ENCODE data around the gene PIGP. TPM values are rescaled to one million over a fixed set of nuclear protein-coding genes. Genes with fewer than 3 reads are reported as not detected.

The PIGP gene
- total and polyA plus RNA-seq, 5 donors: 34.5 to 50.8 (median 41.2) TPM

DNA sequence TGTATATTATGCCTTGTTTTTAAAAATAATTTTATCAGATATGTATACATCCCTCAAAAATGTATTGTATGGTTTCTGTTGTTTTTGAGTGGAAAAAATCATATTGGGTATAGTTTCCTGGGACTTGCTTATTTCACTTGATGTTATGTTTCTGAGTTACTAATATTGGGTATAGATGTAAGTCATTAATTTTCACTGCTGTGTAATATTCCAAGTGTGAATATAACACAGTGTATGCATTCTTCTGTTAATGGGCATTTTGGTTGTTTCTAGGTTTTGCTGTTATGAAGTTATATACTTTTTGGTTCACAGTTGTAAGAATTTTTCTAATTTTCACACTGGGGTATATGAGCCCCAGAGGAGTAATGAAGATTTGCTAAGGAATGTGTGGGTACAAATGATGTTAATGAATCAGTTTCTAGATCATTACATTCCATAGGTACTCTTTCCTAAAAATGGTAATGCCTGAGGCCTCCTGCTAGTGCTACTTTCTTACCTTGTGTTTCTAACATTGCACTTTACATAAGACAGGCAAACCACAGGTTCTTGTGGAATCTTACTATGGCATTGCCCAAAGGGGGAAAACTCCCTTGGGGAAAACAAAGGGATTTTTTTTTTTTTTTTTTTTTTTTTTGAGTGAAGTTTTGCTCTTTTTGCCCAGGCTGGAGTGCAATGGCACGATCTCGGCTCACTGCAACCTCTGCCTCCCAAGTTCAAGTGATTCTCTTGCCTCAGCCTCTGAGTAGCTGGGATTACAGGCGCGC lies 3.4 kb upstream of the PIGP start:
- ATAC-seq: no peak

GRCh38 chr21:37075214-37075770 lies 2.4 kb upstream of the PIGP start:
- no peaks in the 10 kb centered on the region for H3K9me3 ChIP-seq (ENCODE audit: control insufficient read depth, low read length)
- DNase-seq (no peak), ATAC-seq (no peak)
- 91% methylated on average over 4 of the region's 4 CpGs for WGBS
- no peaks in the 10 kb centered on the region for H3K27me3 ChIP-seq (ENCODE audit: control insufficient read depth, insufficient read depth)
- peaks cover 3% of the 10 kb centered on the region for H3K4me1 ChIP-seq (ENCODE audit: control insufficient read depth, insufficient read depth, low read length)
- no peak overlapping the region for H3K4me3 ChIP-seq (ENCODE audit: low read length)
- intact Hi-C loops (cut with DNase I): no loop called here
- no peak overlapping the region for H3K27ac ChIP-seq (ENCODE audit: low read length)

More for the DNA sequence above, 3.4 kb upstream of the PIGP start:
- DNase-seq: no peak
- Histone ChIP-seq H3K4me3 (ENCODE audit: low read length) (no peak overlapping the region), H3K27me3 (ENCODE audit: control insufficient read depth, insufficient read depth) (no peaks in the 10 kb centered on the region), H3K9me3 (ENCODE audit: control insufficient read depth, low read length) (no peaks in the 10 kb centered on the region), H3K27ac (ENCODE audit: low read length) (no peak overlapping the region), H3K4me1 (ENCODE audit: control insufficient read depth, insufficient read depth, low read length) (peaks cover 3% of the 10 kb centered on the region)
- intact Hi-C loops (cut with DNase I): no loop called here
- WGBS: 97% methylated on average over 4 of the region's 4 CpGs

DNA sequence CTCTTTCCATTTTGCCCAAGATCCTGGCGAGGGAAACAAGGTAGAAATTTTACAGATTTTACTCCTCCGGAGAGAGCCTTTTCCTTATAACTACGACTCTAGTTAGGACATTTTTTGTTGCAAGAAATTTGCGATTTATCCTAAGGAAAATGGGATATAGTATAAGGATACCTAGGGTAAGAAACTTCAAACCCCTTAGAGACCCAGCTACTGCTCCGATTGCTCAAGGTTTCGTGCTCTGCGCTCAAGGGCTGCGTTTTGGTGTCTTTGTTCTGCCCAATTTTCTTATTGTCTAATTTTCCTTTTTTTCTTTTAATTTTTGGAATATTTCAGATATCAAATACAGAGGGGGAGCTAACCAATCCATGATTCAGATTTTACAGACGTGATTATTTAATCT lies 1.7 kb upstream of the PIGP start:
- WGBS: 25% methylated on average over 9 of the region's 9 CpGs
- DNase-seq (no peak), ATAC-seq (no peak)
- Histone ChIP-seq H3K27ac (ENCODE audit: low read length) (no peak overlapping the region), H3K4me1 (ENCODE audit: control insufficient read depth, insufficient read depth, low read length) (peaks cover 3% of the 10 kb centered on the region), H3K9me3 (ENCODE audit: control insufficient read depth, low read length) (no peaks in the 10 kb centered on the region), H3K4me3 (ENCODE audit: low read length) (peak overlapping the region; percentile 46), H3K27me3 (ENCODE audit: control insufficient read depth, insufficient read depth) (no peaks in the 10 kb centered on the region)
- intact Hi-C loops (cut with DNase I): no loop called here

- 2% methylated on average over 13 of the region's 13 CpGs for WGBS
- peak overlapping the region; percentile 46 for H3K4me3 ChIP-seq (ENCODE audit: low read length)
- peak in 1 of 2 donors; percentile 4 for ATAC-seq
- intact Hi-C loops (cut with DNase I): no loop called here
- H3K4me1 ChIP-seq (ENCODE audit: control insufficient read depth, insufficient read depth, low read length): peaks cover 3% of the 10 kb centered on the region
- DNase-seq: no peak
- peak overlapping the region; percentile 63 for H3K27ac ChIP-seq (ENCODE audit: low read length)
- H3K27me3 ChIP-seq (ENCODE audit: control insufficient read depth, insufficient read depth): no peaks in the 10 kb centered on the region
- no peaks in the 10 kb centered on the region for H3K9me3 ChIP-seq (ENCODE audit: control insufficient read depth, low read length)
These were observed 1.3 kb upstream of the PIGP start for GRCh38 chr21:37074197-37074510.

DNA sequence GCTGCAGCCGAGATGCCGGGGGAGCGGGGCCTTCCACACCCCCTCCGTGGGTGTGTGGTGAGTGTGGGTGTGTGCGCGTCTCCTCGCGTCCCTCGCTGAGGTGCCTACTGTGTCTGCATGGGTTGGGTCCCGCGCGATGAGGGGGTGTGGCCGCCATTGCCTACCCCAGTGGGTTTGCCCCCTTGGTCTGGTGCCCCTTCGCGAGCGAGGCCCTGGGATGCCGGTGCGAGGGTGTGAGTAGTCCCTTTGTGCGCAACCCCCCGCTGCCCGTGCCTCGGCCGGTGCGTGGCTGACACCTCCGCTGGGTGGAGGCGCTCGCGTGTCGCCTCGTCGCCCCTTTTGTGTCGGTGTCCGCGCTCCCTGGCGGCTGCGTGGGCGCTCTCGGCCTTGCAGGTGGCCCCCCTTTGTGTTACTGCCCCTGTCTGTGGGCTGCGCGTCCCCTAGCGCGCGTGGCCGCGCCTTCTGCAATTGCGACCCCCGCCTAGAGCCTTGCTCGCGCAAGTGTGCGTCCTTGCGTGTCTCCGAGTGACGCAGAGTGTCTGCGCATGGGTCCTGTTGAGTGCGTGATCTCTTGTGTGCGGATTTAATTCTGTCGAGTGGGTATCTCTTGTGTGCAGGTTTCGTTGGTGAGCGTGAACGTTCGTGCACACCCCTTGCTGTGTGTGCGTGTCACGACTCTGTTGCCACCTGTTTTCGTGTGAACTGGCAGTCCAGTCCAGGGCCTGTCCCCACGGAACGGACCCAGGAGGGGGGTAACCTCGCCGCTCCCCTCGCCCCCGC lies 736 bp upstream of the PIGP start:
- Histone ChIP-seq H3K9me3 (ENCODE audit: control insufficient read depth, low read length) (no peaks in the 10 kb centered on the region), H3K27ac (ENCODE audit: low read length) (peak overlapping the region; percentile 63), H3K4me3 (ENCODE audit: low read length) (peak overlapping the region; percentile 46), H3K27me3 (ENCODE audit: control insufficient read depth, insufficient read depth) (no peaks in the 10 kb centered on the region), H3K4me1 (ENCODE audit: control insufficient read depth, insufficient read depth, low read length) (peaks cover 3% of the 10 kb centered on the region)
- intact Hi-C loops (cut with DNase I): no loop called here
- ATAC-seq (peak; percentile 31 to 41), DNase-seq (peak; percentile 64 to 87 (median 86))
- under 1% methylated on average over 70 of the region's 70 CpGs for WGBS

GRCh38 chr21:37072274-37072987 lies 440 bp downstream of the PIGP start:
- H3K4me3 ChIP-seq (ENCODE audit: low read length): peak overlapping the region; percentile 56
- peaks cover 3% of the 10 kb centered on the region for H3K4me1 ChIP-seq (ENCODE audit: control insufficient read depth, insufficient read depth, low read length)
- H3K9me3 ChIP-seq (ENCODE audit: control insufficient read depth, low read length): no peaks in the 10 kb centered on the region
- no peaks in the 10 kb centered on the region for H3K27me3 ChIP-seq (ENCODE audit: control insufficient read depth, insufficient read depth)
- intact Hi-C loops (cut with DNase I): no loop called here
- under 1% methylated on average over 54 of the region's 54 CpGs for WGBS
- peak; percentile 85 for ATAC-seq
- peak overlapping the region; percentile 86 for H3K27ac ChIP-seq (ENCODE audit: low read length)
- peak; percentile 86 to 94 (median 90) for DNase-seq

DNA sequence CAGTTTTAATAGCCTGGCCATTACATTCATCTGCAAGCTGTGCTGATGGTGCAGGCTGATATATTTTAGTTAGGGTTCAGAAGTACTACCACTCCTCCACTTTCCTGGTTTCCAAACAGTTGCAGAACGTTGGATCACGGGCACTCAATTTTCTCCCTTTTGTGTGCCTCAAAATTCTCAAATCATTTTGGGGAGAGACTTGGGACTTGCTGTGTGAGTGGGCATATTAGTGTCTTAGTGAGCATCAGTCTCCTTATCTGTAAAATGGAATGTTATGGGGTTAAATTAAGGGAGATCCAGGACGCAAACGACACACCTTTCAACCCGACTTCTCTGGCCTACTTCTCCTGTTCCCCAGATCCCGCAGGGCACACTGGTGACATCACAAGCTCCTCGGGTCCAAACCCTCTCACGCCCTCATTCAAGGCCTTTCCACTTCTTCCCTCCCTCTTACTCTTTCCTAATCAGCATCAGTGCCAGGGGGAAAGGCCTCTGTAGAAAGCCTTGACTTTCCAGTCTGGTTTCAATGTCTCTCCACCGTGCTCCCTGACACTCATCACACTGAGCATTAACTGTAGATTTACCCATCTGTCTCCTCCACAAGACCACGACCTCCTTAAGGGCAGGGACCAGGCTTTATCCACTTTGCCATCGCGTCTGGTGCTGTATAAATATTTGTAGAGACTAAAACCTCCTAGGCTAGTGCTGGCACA lies 1.2 kb downstream of the PIGP start:
- no peaks in the 10 kb centered on the region for H3K9me3 ChIP-seq (ENCODE audit: control insufficient read depth, low read length)
- intact Hi-C loops (cut with DNase I): no loop called here
- H3K27me3 ChIP-seq (ENCODE audit: control insufficient read depth, insufficient read depth): no peaks in the 10 kb centered on the region
- peak overlapping the region; percentile 56 for H3K4me3 ChIP-seq (ENCODE audit: low read length)
- peaks cover 3% of the 10 kb centered on the region for H3K4me1 ChIP-seq (ENCODE audit: control insufficient read depth, insufficient read depth, low read length)
- ATAC-seq: peak; percentile 41 to 51
- DNase-seq: peak; percentile 79 to 84 (median 80)
- H3K27ac ChIP-seq (ENCODE audit: low read length): peak overlapping the region; percentile 86
- 18% methylated on average over 12 of the region's 12 CpGs for WGBS

- ATAC-seq (no peak), DNase-seq (peak in 1 of 3 donors; percentile 34)
- Histone ChIP-seq H3K9me3 (ENCODE audit: control insufficient read depth, low read length) (no peaks in the 10 kb centered on the region), H3K27me3 (ENCODE audit: control insufficient read depth, insufficient read depth) (no peaks in the 10 kb centered on the region), H3K4me1 (ENCODE audit: control insufficient read depth, insufficient read depth, low read length) (no peaks in the 10 kb centered on the region), H3K4me3 (ENCODE audit: low read length) (no peak overlapping the region), H3K27ac (ENCODE audit: low read length) (no peak overlapping the region)
- intact Hi-C loops (cut with DNase I): no loop called here
- 96% methylated on average over 9 of the region's 9 CpGs for WGBS
These were observed 7.2 kb downstream of the PIGP start for GRCh38 chr21:37065561-37066177.

- DNase-seq: no peak
- intact Hi-C loops (cut with DNase I): no loop called here
- no peak overlapping the region for H3K27ac ChIP-seq (ENCODE audit: low read length)
- no peak for ATAC-seq
- no peak overlapping the region for H3K4me3 ChIP-seq (ENCODE audit: low read length)
- H3K27me3 ChIP-seq (ENCODE audit: control insufficient read depth, insufficient read depth): no peaks in the 10 kb centered on the region
- H3K4me1 ChIP-seq (ENCODE audit: control insufficient read depth, insufficient read depth, low read length): no peaks in the 10 kb centered on the region
- no peaks in the 10 kb centered on the region for H3K9me3 ChIP-seq (ENCODE audit: control insufficient read depth, low read length)
These were observed 8.0 kb downstream of the PIGP start for GRCh38 chr21:37064841-37065240.

- WGBS: 52% methylated on average over 1 of the region's 1 CpG
- ATAC-seq (no peak), DNase-seq (no peak)
- Histone ChIP-seq H3K27me3 (ENCODE audit: control insufficient read depth, insufficient read depth) (no peaks in the 10 kb centered on the region), H3K9me3 (ENCODE audit: control insufficient read depth, low read length) (no peaks in the 10 kb centered on the region), H3K4me1 (ENCODE audit: control insufficient read depth, insufficient read depth, low read length) (no peaks in the 10 kb centered on the region), H3K27ac (ENCODE audit: low read length) (no peak overlapping the region), H3K4me3 (ENCODE audit: low read length) (no peak overlapping the region)
- intact Hi-C loops (cut with DNase I): no loop called here
These were observed 9.4 kb downstream of the PIGP start for GRCh38 chr21:37063433-37063832.

Measured in right cardiac atrium (tissue), 5 donors.